ENCODE data around the gene CACNA2D3. TPM values are rescaled to one million over a fixed set of nuclear protein-coding genes. Genes with fewer than 3 reads are reported as not detected.

CACNA2D3 gene
- total RNA-seq, 1 donor from 2014 or later = 35.5 TPM

DNA sequence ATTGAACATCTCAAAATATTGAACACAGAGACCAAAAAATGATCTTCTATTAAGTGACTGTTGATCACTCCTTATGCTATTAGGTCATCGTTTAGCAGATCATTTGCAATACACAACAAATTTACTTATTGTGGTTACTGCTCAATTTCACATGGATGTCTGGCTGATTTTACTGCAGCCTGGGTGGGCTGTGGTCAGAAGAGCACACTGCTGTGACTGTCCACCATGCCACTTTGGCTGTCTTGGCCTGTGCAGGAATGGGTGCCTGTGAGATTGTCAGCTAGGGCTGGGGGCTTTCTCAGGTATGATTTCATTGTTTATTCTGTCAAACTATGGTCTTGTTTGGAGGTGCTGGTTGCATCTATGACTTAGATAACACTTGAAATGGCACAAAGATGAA is 885.6 kb downstream of the CACNA2D3 start:
- ATAC-seq (ENCODE audit: poor library complexity) (no peak), DNase-seq (no peak)
- intact Hi-C loops (cut with DNase I) = no loop called here

DNA sequence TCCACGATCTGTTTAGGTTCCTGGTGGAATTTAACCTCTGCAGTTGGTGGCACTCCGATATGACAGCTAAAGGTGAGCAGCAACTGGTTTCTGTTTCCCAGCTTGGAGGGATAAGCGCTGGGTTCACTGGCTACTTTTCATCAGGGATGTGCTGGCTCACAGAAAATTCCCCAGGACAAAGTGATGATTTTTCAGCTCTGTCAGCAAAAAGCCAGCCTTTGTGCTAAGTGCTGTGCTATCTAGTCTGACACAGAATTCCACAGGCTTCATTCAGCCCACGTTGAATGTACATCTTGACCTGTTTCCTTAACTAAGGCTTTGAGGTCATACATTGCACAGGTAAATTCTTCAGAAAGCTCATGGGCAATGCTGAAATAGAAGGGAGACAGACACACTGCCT is 887.0 kb downstream of the CACNA2D3 start:
- ATAC-seq (ENCODE audit: poor library complexity) (no peak), DNase-seq (no peak)
- intact Hi-C loops (cut with DNase I) = no loop called here

DNA sequence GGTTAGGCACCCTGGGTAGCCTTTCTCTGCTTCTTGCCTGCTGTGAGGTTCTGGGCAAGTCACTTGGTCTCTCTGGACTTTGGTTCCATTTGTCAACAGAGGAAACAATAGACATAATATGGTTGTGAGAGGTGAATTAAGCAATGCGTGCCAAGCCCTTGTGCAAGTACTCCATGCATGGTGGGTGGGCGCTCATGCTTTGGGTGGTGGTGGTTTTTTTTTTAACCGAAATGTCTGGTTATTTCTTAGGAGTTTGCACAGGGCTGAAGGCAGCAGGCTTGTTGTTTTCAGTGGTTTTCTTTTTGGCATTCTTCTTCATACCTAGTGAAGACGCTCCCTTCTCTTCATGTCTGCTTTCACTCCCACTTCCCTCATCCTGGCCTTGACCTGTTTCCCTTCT is 889.7 kb downstream of the CACNA2D3 start:
- ATAC-seq (ENCODE audit: poor library complexity) = no peak
- no peak for DNase-seq
- intact Hi-C loops (cut with DNase I) = no loop called here

DNA sequence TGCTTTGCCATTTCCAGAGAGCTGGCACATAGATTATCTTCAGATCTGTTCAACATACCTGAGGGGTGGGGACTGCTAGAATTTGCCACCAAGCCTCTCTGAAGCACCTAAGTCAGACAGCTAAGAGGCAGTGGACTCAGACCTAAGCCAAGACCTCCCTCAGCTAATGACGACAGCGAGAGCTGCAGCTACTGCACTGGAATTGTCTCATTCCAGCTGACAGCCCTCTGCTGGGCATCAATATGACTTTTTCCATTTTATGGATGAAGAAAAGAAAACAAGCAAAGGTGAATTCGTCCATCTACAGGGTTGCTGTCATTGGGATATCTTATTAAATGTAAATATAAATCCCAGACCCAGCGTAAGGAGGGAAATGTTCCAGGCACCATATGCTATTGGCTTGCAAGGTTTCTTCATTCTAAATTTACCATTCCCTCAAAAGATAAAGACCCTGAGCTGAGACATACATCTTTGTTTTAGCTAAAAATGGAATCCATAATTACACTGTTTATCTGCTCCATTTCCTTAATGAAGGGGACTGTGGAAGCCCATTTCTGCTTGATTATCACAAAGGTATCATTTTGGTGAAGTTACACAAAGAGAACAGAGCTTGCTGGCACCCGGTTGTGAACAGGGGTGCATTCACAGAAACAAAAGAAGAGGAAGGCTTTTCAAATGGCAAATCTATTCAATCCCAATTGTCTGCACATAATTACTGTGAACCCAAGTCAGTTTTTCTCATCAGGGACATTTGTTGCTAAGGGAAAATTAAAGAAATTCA is 891.0 kb downstream of the CACNA2D3 start:
- DNase-seq (no peak), ATAC-seq (ENCODE audit: poor library complexity) (no peak)
- intact Hi-C loops (cut with DNase I) = no loop called here

DNA sequence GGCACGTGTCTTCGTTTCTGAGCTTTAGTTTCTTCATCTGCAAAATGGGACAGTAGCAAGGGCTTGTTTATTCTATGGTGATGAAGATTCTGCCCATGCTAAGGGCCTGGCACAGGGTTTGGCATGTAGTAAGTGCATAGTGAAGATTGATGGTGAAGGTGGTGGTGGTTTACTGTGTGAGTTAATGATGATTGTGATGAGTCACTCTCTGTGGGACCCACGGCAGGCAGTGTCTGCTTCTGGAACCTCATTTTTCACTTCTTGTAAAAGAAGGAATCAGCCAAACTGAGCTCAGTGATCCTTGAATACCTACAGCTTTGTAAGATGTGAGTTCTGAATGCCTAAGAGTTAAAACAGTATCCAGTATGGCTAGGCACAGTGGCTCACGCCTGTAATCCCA is 891.7 kb downstream of the CACNA2D3 start:
- intact Hi-C loops (cut with DNase I) = no loop called here
- ATAC-seq (ENCODE audit: poor library complexity) (no peak), DNase-seq (no peak)

DNA sequence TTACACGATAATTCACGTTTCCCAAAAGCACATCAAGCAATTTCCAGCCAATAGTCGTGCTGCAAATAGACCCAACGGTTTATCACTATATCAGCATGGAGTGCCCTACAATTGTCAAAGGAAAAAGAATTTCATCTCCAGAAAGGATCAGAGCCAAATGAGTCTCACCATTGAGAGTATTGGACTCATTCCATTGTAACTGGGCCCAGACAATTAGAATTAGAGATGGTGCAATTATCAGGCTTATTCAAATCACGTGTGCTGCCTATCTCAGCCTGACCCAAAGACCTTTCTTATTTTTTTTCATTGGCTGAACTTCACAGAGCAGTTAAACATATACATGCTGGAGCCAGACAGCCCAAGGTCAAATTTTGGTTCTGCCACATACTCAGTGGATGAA is 892.6 kb downstream of the CACNA2D3 start:
- intact Hi-C loops (cut with DNase I) = no loop called here
- DNase-seq (no peak), ATAC-seq (ENCODE audit: poor library complexity) (no peak)

DNA sequence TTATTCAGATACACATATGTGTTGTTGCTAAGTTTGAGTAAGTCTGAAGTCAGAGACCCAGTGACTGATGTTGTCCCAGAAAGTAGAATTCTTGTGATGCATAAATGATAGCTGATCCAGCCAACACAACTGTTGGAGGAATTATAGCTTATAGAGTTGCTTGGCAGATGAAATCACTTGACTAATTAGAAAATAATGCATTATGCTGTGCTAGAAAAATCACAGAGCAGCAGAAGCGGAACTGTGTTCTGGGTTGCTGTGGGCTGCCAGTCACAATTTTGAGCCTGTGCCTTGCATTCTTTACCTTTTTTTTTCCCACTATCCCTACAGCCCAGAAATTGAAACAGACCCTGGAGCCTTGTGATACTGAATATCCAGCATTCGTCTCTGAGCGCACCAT is 895.5 kb downstream of the CACNA2D3 start:
- DNase-seq (no peak), ATAC-seq (ENCODE audit: poor library complexity) (no peak)
- intact Hi-C loops (cut with DNase I) = no loop called here

DNA sequence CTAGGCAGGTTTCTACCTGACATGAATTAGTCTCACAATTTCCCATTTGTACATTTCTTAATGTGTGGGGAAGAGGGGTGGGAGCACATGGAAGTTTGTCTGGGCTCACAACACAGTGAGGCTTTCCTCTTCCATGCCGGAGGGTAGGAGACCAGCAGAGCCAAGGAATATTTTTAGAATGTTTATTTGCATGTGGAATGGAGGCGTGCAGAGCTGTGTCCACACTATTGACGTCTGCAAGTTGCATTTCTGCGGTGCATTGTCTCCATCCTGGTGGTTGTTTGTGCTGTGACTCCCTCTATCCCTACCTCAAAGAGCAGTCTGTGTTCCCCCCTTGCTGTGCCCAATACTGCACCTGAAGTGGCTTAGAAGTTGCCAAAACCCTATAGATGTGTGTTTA is 908.6 kb downstream of the CACNA2D3 start:
- no peak for DNase-seq
- ATAC-seq (ENCODE audit: poor library complexity) = no peak
- intact Hi-C loops (cut with DNase I) = no loop called here

DNA sequence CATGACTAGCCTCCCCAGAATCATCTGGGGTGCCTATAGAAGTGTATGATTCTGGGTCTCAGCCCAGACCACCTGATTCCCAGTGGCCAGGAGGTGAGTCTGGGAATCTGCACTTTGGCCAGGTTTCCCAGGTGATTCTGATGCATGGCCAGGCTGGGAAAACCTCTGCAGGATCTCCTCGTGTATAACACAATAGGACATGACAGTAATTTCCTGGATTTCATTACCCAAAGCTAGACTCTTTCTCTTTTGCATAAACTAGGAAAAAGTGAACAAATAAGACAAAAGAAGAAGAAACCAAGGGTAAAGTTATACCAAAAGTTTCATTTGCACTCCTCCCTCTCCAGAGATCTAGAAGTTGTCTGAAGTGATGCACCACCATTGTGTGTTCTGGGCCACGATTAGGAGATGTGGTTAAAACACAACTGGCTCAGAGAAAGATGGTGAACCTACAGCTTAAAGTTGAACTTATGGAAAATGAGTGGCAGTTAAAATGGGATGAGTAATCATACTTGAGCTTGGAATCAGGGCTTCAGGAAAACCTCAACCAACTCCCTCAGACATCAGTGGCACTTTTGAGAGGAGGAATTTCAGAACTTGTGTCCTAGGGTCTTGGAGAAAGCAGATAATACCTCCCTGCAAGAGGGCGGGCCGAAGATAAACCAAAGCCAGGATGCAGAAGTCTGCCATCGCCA is 914.7 kb downstream of the CACNA2D3 start:
- ATAC-seq (ENCODE audit: poor library complexity) = no peak
- no peak for DNase-seq
- intact Hi-C loops (cut with DNase I) = no loop called here

DNA sequence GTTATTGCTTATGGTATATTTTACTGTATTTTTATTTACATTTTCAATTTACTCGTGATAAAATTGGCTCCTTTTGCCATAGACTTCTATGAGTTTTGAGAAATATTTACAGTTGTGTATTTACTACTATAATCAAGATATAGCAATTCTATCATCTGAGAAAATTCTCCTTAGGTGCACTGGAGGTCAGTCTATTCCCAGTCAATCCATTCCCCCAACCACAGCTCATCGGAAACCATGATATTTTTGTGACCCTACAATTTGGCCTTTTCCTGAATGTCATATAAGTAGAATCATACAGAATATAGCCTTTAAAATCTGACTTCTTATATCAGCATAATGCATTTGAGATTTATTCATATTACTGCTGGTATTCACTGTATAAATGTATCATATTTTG is 920.2 kb downstream of the CACNA2D3 start:
- intact Hi-C loops (cut with DNase I) = no loop called here
- no peak for DNase-seq
- no peak for ATAC-seq (ENCODE audit: poor library complexity)

DNA sequence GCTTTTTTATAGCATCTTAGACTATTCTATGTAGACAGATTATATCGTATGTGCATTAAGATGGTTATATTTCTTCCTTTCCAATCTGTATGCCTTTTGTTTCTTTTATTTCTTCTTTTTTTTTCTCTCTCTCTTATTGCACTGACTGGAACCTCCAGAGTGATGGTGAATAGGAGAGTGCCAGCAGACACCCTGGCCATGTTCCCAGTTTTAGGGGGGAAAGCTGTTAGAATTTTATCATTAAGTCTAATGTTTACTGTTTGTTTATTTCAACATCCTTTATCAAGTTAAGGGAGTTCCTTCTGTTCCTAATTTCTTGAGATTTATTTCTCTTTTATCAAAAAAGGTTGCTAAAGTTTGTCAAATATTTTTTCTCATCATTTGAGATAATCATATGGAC is 922.1 kb downstream of the CACNA2D3 start:
- ATAC-seq (ENCODE audit: poor library complexity) (no peak), DNase-seq (no peak)
- intact Hi-C loops (cut with DNase I) = no loop called here

DNA sequence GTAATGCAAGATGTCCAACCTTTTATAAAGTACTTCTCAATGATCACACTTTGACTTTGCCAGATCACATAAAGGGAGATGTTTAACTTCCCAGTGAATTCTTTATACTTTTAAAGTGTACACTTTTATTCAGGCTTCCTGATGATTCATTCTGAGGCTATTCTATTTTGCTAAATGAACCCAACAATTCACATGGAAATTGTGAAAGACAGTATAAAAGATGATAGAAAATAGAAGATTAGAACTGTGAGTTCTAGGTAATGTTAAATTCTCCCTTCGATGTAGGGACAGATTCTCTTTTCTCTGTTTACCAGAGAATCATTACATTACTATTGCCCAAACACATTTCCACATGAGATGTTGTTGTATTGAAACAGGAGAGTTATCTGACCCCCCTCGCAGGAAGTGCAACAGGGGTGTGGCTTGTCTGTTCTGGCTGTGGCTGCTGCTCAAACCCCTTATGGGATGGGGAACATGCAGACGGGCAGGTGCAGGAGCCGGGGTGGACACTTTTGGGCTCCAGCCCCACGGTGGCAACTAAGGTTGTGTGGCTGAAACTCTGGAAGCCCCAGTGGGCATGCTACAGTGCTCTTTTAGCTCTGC is 936.8 kb downstream of the CACNA2D3 start:
- DNase-seq (no peak), ATAC-seq (ENCODE audit: poor library complexity) (no peak)

DNA sequence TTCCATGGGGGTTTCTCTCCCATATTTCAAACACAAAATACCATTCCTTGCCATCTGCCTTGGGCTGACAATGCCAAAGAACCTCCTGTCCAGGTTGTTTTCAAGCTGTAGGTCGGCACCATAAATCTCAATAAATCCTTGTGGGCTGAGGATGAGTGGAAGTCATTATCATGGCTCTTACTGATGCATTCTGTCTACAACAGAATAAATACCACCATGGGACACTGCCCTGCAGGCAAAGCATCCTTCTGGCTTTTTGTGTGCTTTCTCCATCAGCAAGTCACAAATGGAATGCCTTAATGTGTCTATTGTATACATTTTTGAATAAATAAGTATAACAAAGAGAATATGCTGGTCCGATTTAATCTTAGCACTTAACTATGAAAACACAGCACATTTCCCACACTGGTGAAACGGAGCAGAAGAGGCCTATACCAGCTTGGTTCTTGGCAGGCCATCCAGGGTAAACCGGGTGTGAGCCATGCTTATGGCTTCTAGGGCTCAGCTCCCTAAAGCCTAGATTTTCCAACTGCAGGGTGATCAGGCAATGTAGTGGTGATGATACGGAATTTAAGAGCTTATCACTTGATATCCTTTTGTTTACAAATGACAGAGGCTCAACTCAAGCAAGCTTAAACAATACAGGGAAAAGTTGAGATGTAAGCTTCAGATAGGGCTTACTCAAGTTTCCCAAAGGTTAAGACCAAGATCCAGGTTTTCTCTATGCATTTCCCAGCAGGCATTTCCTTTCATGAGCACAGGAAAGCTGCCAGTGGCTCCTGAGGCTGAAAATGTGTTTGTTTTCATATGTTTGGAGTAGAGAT is 938.8 kb downstream of the CACNA2D3 start:
- DNase-seq = no peak
- intact Hi-C loops (cut with DNase I) = no loop called here
- ATAC-seq (ENCODE audit: poor library complexity) = no peak

More for the DNA sequence above, 936.8 kb downstream of the CACNA2D3 start:
- intact Hi-C loops (cut with DNase I) = no loop called here

DNA sequence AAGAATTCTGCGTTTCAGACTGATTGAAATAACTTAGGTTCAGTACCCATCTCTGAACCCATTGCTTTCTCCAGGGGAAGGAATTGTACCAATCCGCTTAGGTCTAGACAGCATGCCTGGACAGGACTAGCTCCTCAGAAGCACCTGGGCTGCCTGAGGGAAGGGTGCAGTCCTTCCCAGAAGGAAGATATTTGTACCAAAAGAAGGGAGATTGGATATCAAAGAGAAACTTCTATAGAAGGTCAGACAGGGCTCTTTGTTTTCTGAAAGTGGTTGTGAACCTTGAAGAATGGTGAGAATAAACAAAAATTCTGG is 939.3 kb downstream of the CACNA2D3 start:
- DNase-seq = no peak
- no peak for ATAC-seq (ENCODE audit: poor library complexity)
- intact Hi-C loops (cut with DNase I) = no loop called here

DNA sequence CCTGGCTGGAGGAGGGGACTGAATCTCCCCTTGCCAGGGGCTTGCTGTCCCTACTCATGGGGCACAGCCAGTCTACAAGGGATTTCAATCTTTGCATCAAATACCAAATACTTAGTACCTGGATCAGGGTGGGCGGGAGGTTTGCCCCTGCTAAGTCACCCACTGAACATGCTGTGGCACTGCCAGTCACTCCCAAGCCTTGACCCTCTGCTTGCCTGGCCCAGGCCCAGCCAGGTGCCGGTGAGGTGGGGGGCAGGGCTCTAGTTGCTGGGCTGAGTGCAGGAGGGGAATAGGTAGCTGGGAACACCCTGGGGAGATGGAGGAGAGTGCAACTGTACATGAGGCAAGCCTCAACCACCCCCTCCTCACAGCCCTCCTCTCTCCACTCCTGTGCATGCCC is 941.8 kb downstream of the CACNA2D3 start:
- intact Hi-C loops (cut with DNase I) = no loop called here
- ATAC-seq (ENCODE audit: poor library complexity) = no peak
- DNase-seq = no peak

DNA sequence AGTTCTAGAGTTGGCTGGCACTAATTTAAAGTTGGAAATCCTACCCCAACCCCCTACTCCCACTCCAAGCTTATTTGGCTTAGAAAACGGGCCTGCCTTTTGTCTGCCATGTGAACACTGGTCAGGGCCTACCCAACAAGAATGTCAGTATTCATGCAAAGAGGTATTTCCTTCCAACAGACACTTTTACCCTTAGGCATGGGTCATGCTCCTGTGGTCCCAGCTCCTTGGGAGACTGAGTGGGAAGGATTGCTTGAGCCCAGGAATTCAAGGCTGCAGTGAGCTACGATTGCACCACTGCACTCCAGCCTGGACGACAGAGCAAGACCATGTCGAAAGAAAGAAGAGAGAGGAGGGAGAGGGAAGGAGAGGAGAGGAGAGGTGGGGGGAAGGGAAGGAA is 943.0 kb downstream of the CACNA2D3 start:
- ATAC-seq (ENCODE audit: poor library complexity) (no peak), DNase-seq (no peak)
- intact Hi-C loops (cut with DNase I) = no loop called here

DNA sequence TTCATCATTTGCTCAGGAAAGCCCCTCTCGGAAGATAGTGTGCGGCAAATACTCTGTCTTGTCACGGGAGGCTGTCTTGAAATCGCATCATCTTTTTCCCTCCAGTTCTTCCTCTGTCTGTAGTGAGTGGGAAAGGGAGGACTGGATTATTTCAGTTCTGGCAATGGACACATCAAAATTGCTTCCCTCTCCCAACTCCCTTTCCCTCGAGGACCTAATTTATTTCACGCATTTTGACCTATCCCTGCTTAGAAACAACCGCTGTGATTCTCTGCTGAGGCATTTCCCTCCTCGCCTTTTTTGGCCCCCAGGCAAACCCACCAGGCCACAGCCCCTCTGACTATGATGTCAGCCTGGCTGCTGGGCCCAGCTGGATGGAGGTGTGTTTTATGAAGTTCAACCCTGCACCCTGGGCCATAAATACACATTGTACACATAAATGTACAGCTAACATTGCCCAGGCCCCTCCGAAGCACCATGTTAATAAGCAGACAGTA is 944.2 kb downstream of the CACNA2D3 start:
- intact Hi-C loops (cut with DNase I) = no loop called here
- ATAC-seq (ENCODE audit: poor library complexity) = no peak
- DNase-seq = no peak

DNA sequence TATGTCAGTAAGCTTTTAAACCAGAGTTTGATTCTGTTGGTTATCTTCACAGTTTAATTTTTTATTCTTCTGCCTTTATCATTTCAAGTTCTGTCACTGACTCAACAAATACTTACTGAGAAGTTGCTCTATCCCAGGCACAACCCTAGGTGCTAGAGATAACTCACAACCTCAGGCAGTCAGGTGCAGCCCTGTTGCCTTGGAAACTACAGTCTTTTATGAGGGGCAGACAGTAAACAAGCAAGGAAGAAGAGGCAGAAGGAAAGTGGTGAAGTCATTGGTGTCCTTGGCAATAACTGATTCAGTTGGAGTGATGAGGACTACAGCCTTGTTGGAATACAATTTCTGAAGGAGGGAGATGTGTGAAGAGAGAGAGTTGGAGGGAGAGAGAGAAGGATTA is 947.6 kb downstream of the CACNA2D3 start:
- intact Hi-C loops (cut with DNase I) = no loop called here
- ATAC-seq (ENCODE audit: poor library complexity) = no peak

DNA sequence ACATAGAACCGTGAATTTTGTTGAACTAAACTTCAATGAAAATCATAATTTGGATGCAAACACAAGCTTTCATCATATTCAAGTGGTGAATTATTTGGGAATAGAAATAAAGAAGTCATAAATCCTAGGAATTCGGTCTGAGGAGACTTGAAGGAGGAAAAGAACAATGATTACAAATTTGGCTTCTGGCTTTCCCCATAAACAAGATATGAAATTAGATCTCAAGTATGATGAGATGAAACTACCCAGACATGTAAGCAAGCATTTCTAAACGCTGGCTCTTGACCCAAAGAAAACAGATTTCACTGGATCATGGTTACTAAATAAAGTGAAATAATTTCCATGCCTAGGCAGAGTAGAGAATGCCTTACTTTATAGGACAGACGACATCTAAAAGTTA is 952.4 kb downstream of the CACNA2D3 start:
- intact Hi-C loops (cut with DNase I) = no loop called here
- ATAC-seq (ENCODE audit: poor library complexity) (no peak), DNase-seq (no peak)

More for the DNA sequence above, 947.6 kb downstream of the CACNA2D3 start:
- DNase-seq = no peak
